Adrenal gland (tissue), 12 donors: ENCODE measurements around the gene AFMID. TPM values are rescaled to one million over a fixed set of nuclear protein-coding genes. Genes with fewer than 3 reads are reported as not detected.
"Not testable (repeated sequence)": the region's sequence is repeated elsewhere in the genome, so short reads cannot be mapped to it uniquely, and the experiment has no call there.

Source experiments
- DNase-seq, 7 donors: peaks; one replicate each; pipeline ENCODE4 v3.0.0-alpha.2; 2019 to 2020
- H3K27ac ChIP-seq, 5 donors: fragments of 200-600 bp; sonication (generic) in 4 of 5; 1 replicate in 3 of 5; 2 replicates in 2 of 5; pipeline versions ENCODE4 v1.5.1 to v1.8.0; 2016 to 2020; ENCODE audit warnings: mild to moderate bottlenecking in 1 of 5
- H3K27me3 ChIP-seq: fragments of 200-600 bp; 2 replicates; pipeline ENCODE4 v1.8.0; 2021
- H3K36me3 ChIP-seq, 2 donors: fragments of 200-600 bp; replicated peaks in 1 of 2; 1 replicate in 1 of 2; 2 replicates in 1 of 2; pipeline versions ENCODE4 v1.5.1 to v1.8.0; 2018 to 2022
- H3K4me1 ChIP-seq, 2 donors: fragments of 200-600 bp; replicated peaks in 1 of 2; 1 replicate in 1 of 2; 2 replicates in 1 of 2; pipeline versions ENCODE4 v1.5.1 to v1.8.0; 2018 to 2021
- H3K4me3 ChIP-seq, 4 donors: fragments of 200-600 bp; sonication (generic) in 3 of 4; one replicate each; pipeline ENCODE4 v1.5.1; 2016 to 2018
- H3K9me3 ChIP-seq, 3 donors: fragments of 200-600 bp; sonication (generic) in 1 of 3; replicated peaks in 1 of 3; 1 replicate in 2 of 3; 2 replicates in 1 of 3; pipeline versions ENCODE4 v1.5.1 to v1.8.0; 2016 to 2021
- POLR2A ChIP-seq, 2 donors: fragments of 450-650 bp; IDR thresholded peaks; one replicate each; pipeline ENCODE4 v1.6.1; 2017; ENCODE audit warnings: antibody characterized with exemption in 2 of 2, mild to moderate bottlenecking in 2 of 2, moderate library complexity in 1 of 2
- WGBS, 4 donors: extraction: QIAGEN DNeasy Blood & Tissue Kit in 2 of 4; methylation state at CpG; one replicate each; pipeline versions ENCODE4 v1.1.5 to v1.1.7; 2013 to 2017; 5-methylcytosine and 5-hydroxymethylcytosine counted together
- intact Hi-C, 2 donors: fragments of 100-400 bp; cut with DNase I; formaldehyde crosslinking; loops; one replicate each; pipeline versions ENCODE4 v1.14.1 to v1.15.0; 2022 to 2023
- polyA plus RNA-seq, 3 donors: library from polyadenylated mRNA; stranded (reverse); fragments of 200-250 nt in 2 of 3; fragments of 350-450 nt in 1 of 3; fragmentation: Illumina TruSeq in 1 of 3; extraction: RNeasy Lipid Tissue Mini Kit (QIAGEN cat#74804) in 1 of 3; gene quantifications; one replicate each; pipeline ENCODE4 v1.2.3, GENCODE V29; 2013 to 2014
- total RNA-seq, 9 donors: library from RNA; depleted of rRNA in 4 of 9; stranded (reverse); fragments of >200 nt in 4 of 9; fragments of 120-200 nt in 1 of 9; fragmentation: NEBNext Ultra II Directional in 1 of 9; extraction: Animal tissue kit (Norgen Biotek cat#: 25700) in 1 of 9; gene quantifications; one replicate each; pipeline versions ENCODE4 v1.1.0 to v1.2.4, GENCODE V29; 2013 to 2023
- TF ChIP-seq, protein P1 (sequence below), 6 experiments: fragments of 450-650 bp in 4 of 6; fragments of 200-600 bp in 2 of 6; sonication (generic) in 1 of 6; IDR thresholded peaks; 1 replicate in 5 of 6; 2 replicates in 1 of 6; pipeline versions ENCODE4 v1.5.1 to v1.8.0; 2016 to 2021; ENCODE audit warnings: antibody characterized with exemption in 6 of 6, mild to moderate bottlenecking in 2 of 6, moderate library complexity in 1 of 6
- donor health status: healthy with polysubstance abuse.
- donor health status: Bipolar disorder and iron deficiency.
- donor health status: DM: yes; HTN: yes; CAD: no.
- donor health status: DM: no; HTN: no; CAD: no.
- donor health status: DM: no; HTN: no; CAD: no.
- donor health status: DM: yes; HTN: yes; CAD: no.

AFMID gene
- total and polyA plus RNA-seq, 12 donors, result 4.5 to 32.9 (median 16.9) TPM

DNA sequence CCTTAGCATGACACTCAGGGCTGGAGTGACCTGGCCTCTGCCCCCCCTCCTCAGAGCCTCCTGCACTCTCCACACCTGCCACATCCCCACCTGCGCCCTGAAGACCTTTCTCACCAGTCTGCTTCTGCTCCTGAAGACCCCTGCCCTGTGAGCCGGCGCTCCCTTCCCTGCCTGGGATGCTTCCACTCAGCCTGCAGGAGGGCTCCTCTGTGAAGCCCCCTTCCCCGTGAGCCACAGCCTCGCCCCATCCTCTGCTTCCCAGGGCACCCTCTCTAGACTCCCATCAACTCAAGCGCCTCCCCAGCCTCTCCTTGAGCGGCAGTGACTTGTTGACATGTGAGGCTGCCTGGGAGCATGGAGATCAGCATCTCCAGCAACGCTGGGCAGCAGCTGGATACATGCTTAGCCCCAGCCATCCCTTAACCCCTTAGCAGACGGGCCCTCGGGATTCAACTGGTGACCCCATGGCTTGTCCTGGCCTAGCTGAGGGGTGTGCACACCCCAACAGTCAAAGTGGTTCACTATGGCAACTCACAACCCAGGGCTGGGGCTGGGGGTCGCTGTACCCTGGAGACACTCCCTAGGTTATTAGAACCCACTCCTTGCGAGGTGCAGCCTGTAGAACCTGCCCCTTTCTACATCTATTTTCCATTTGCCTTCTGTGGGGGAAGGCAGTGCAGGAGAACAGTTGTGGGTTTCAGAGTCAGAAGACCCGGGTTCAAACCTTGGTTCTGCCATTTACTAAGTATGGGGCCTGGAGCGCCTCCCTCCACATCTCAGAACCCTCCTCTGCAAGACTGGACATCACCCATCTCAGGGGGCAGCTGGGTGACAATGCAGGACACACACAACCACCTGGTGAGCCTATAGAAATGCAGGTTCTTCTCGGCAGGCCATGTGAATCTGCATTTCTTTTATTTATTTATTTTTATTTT lies 65.8 kb downstream of the AFMID start:
- Histone ChIP-seq H3K27ac (no peak overlapping the region), H3K27me3 (no peaks in the 10 kb centered on the region), H3K4me3 (no peak overlapping the region), H3K9me3 (no peaks in the 10 kb centered on the region), H3K4me1 (peaks cover 0 to 28% of the 10 kb centered on the region in 2 donors), H3K36me3 (no peaks in the 10 kb centered on the region)
- TF ChIP-seq POLR2A (IDR thresholded peaks at IDR 0.05), result no peak
- TF ChIP-seq, protein P1, sequence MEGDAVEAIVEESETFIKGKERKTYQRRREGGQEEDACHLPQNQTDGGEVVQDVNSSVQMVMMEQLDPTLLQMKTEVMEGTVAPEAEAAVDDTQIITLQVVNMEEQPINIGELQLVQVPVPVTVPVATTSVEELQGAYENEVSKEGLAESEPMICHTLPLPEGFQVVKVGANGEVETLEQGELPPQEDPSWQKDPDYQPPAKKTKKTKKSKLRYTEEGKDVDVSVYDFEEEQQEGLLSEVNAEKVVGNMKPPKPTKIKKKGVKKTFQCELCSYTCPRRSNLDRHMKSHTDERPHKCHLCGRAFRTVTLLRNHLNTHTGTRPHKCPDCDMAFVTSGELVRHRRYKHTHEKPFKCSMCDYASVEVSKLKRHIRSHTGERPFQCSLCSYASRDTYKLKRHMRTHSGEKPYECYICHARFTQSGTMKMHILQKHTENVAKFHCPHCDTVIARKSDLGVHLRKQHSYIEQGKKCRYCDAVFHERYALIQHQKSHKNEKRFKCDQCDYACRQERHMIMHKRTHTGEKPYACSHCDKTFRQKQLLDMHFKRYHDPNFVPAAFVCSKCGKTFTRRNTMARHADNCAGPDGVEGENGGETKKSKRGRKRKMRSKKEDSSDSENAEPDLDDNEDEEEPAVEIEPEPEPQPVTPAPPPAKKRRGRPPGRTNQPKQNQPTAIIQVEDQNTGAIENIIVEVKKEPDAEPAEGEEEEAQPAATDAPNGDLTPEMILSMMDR (IDR thresholded peaks at IDR 0.05), result no peak
- no peak for DNase-seq
- WGBS, 4 donors, result 78 to 92% (median 86%) methylated on average over 8 to 15 of the region's 15 CpGs
- intact Hi-C loops, result loop anchor here in 1 of 2 donors (5.0 kb wide), 1 partner anchor 141 kb away; no protein-coding TSS in a partner anchor

DNA sequence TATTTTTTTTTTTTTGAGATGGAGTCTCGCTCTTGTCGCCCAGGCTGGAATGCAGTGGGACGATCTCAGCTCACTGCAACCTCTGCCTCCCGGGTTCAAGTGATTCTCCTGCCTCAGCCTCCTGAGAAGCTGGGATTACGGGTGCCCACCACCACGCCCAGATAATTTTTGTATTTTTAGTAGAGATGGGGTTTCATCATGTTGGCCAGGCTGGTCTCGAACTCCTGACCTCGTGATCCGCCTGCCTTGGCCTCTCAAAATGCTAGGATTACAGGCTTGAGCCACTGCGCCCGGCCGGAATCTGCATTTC lies 66.4 kb downstream of the AFMID start:
- DNase-seq, H3K27me3 ChIP-seq, H3K9me3 ChIP-seq, H3K36me3 ChIP-seq: not testable (repeated sequence)
- Histone ChIP-seq H3K4me3 (peak overlapping the region in 1 of 4 donors; percentile 98), H3K27ac (peak overlapping the region in 1 of 5 donors; percentile 87), H3K4me1 (peaks cover 0 to 33% of the 10 kb centered on the region in 2 donors)
- intact Hi-C loops, result loop anchor here in 1 of 2 donors (5.0 kb wide), 1 partner anchor 141 kb away; no protein-coding TSS in a partner anchor
- 78 to 83% (median 82%) methylated on average over 9 to 12 of the region's 12 CpGs for WGBS, 4 donors

DNA sequence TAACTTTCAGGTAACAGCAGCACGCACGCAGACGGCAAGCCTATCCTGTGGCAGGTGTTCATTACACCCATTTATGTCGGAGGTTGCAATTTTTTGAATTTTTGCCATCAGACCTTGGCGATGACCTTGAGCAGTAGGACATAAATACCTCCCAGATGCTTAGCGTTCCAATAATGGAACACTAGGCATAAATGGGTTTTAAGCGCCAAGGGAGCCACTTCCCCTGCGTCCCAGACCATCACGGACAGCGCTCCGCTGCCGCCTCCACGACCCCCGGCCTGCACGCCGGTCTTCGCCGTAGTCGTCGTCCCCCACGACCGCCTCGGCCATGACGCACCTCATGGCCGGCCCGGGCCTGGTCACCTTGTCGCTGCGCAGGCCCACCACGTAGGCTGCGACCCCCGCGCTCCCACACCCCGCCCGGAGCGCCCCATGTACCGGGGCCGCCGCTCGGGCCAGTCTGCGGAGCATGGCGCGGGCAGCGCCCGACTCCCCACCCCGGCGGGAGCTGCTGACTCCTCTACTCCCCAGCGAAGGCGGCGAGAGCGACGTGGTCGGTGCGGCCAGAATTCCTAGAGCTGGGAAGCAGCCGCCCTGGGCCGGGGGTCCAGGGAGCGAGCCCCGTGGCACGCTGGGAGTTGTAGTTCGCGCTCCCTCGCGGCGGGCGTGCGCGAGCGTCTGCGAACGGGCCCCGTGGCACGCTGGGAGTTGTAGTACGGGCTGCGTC lies 66.9 kb downstream of the AFMID start:
- whole genome bisulfite sequencing, 4 donors, result 1 to 3% (median 2%) methylated on average over 26 to 73 of the region's 73 CpGs
- peaks cover 0 to 33% of the 10 kb centered on the region in 2 donors for H3K4me1 ChIP-seq

DNA sequence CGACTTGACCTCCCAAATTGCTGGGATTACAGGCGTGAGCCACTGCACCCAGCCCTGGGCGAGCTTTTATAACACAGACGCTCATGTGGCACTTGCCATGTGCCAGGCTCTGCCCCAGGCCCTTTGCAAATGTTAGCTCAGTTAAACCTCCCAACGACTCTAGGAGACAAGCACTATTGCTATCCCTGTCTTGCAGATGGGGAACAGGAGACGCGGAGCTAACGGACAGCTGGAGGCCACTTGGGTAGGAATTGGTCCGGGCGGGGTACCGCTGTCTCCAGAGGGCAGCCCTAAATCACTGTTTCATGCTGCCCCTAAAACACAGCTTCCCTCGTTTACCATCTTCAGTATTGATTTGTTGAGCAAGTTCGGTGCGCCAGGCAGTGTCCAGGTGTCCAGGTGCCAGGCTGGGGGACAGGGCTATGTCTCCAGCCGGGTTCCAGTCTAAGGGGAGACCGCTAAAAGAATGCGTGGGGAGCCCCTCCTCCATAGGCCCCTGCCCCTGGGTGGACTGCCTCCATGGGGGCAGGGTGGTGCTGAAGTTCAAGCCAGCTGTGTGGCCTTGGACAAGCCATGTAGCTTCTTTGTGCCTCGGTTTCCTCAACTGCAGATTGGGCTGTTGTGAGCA lies 68.0 kb downstream of the AFMID start:
- H3K4me1 ChIP-seq, result peaks cover 0 to 33% of the 10 kb centered on the region in 2 donors
- H3K36me3 ChIP-seq, result no peaks in the 10 kb centered on the region
- H3K9me3 ChIP-seq, result no peaks in the 10 kb centered on the region
- no peaks in the 10 kb centered on the region for H3K27me3 ChIP-seq
- TF ChIP-seq, protein P1 (IDR thresholded peaks at IDR 0.05), result no peak
- no peak for TF ChIP-seq POLR2A (IDR thresholded peaks at IDR 0.05)
- no peak for DNase-seq
- no peak overlapping the region for H3K4me3 ChIP-seq
- intact Hi-C loops, result no loop called here
- no peak overlapping the region for H3K27ac ChIP-seq
- 78 to 81% (median 80%) methylated on average over 13 to 18 of the region's 18 CpGs for WGBS, 4 donors

More for the DNA sequence above, 66.9 kb downstream of the AFMID start:
- H3K4me3 ChIP-seq, result peak overlapping the region; percentile 26 to 98 (median 74)
- TF ChIP-seq, protein P1 (IDR thresholded peaks at IDR 0.05), result peak in 1 of 6 experiments; percentile 2
- TF ChIP-seq POLR2A (IDR thresholded peaks at IDR 0.05), result peak; percentile 27 to 36
- H3K27me3 ChIP-seq, result no peaks in the 10 kb centered on the region
- no peaks in the 10 kb centered on the region for H3K36me3 ChIP-seq
- peak overlapping the region in 4 of 5 donors; percentile 24 to 87 (median 84) for H3K27ac ChIP-seq
- DNase-seq, result peak; percentile 78 to 90 (median 84)
- intact Hi-C loops, result loop anchor here in 1 of 2 donors (5.0 kb wide), 1 partner anchor 142 kb away; no protein-coding TSS in a partner anchor
- H3K9me3 ChIP-seq, result no peaks in the 10 kb centered on the region
